ENCODE measurements around the gene DPY19L1. TPM values are rescaled to one million over a fixed set of nuclear protein-coding genes. Genes with fewer than 3 reads are reported as not detected.
"Not testable (repeated sequence)": the region's sequence is repeated elsewhere in the genome, so short reads cannot be mapped to it uniquely, and the experiment has no call there.

Gene DPY19L1
- total RNA-seq, 1 experiment from 2014 or later = 71.7 TPM

DNA sequence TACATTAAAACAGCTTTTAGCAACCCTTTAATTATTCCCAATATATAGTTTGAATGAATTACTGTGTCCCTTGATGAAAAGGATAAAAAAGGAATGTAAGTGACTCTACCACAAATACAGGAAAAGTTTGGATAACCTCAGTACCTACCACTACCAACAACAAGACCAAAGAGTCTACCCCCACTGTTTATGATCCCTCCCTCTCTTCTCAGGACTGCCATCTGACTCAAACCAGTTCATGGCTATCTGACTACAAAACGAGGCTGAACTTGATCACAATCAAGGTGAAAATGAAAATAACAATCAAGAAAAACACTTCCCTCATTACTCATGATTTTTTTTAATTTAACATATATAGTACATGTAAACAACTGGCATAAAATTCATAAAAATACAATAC is 108.7 kb downstream of the DPY19L1 start:
- Histone ChIP-seq H3K36me3 (ENCODE audit: control insufficient read depth in 1 of 2, insufficient read depth in 2 of 2, low read length in 2 of 2) (no peaks in the 10 kb centered on the region; a peak in 1 of 4 replicates), H3K4me3 (replicated peaks in 1 of 2; ENCODE audit: low read depth in 1 of 2, low read length in 2 of 2) (no peak overlapping the region), H3K27me3 (ENCODE audit: insufficient read depth, low read length) (no peaks in the 10 kb centered on the region), H3K79me2 (ENCODE audit: insufficient read depth, low read length) (no peaks in the 10 kb centered on the region), H3K9me3 (ENCODE audit: control insufficient read depth in 1 of 2, insufficient read depth in 1 of 2, low read depth in 1 of 2, low read length in 2 of 2) (no peaks in the 10 kb centered on the region), H3K4me2 (ENCODE audit: low read length) (no peak overlapping the region), H4K20me1 (ENCODE audit: insufficient read depth) (no peaks in the 10 kb centered on the region), H3K27ac (ENCODE audit: low read depth, low read length) (no peak overlapping the region), H2AFZ (ENCODE audit: low read depth, low read length, poor library complexity, severe bottlenecking) (no peak overlapping the region), H3K9ac (ENCODE audit: low read length) (no peak overlapping the region), H3K4me1 (ENCODE audit: control insufficient read depth in 1 of 2, insufficient read depth in 2 of 2, low read length in 2 of 2) (no peaks in the 10 kb centered on the region), H3K9me2 (ENCODE audit: insufficient read depth) (no peaks in the 10 kb centered on the region)
- intact Hi-C loops (cut with micrococcal nuclease) = loop anchor here (1.0 kb wide), 1 partner anchor 105 kb away; no protein-coding TSS in a partner anchor
- CTCF ChIA-PET = interaction anchor here (1.2 to 1.5 kb wide), 3 partner anchors 23 to 105 kb away, joined by 4 to 12 read pairs (median 5); no protein-coding TSS in a partner anchor
- ATAC-seq = no peak; the same call in 1 of the 2 replicates
- POLR2A ChIA-PET = no interaction called here
- TF ChIP-seq FOSL1 (IDR thresholded peaks at IDR 0.05; ENCODE audit: low read depth) (no peak), POLR2AphosphoS5 (IDR thresholded peaks at IDR 0.05; ENCODE audit: low read depth, low read length) (no peak)
- RAD21 ChIA-PET (ENCODE audit: low non-redundant PET in 1 of 2, low total read pairs in 2 of 2, uncharacterized antibody in 2 of 2, unreplicated experiment in 2 of 2) = no interaction called here
- BruUV-seq (replicated peaks) = no TSS peak
- no peak for DNase-seq (ENCODE audit: low read depth, low spot score)

DNA sequence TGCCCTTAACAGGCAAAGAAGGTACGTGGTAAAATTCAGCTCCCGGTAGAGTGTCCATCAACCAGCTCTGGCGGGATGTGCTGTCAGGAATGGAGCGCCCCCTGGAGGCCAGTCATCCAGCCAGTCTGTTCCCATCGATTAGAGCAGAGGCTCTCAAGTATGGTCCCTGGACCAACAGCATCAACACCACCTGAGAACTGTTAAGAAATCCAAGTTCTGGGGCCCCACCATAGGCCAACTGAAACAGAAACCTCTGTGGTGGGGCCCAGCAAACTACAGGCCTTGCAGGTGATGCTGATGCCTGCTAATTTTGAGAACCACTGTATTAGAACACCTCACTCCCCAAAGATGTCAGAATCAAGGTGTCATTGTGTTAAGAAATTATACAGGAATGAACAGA is 109.2 kb downstream of the DPY19L1 start:
- H3K79me2 ChIP-seq (ENCODE audit: insufficient read depth, low read length) = no peaks in the 10 kb centered on the region
- H2AFZ ChIP-seq (ENCODE audit: low read depth, low read length, poor library complexity, severe bottlenecking) = no peak overlapping the region
- intact Hi-C loops (cut with micrococcal nuclease) = loop anchor here (1.0 kb wide), 1 partner anchor 105 kb away; no protein-coding TSS in a partner anchor
- H3K4me3 ChIP-seq (replicated peaks in 1 of 2; ENCODE audit: low read depth in 1 of 2, low read length in 2 of 2) = no peak overlapping the region
- H4K20me1 ChIP-seq (ENCODE audit: insufficient read depth) = no peaks in the 10 kb centered on the region
- H3K9me3 ChIP-seq (ENCODE audit: control insufficient read depth in 1 of 2, insufficient read depth in 1 of 2, low read depth in 1 of 2, low read length in 2 of 2) = no peaks in the 10 kb centered on the region
- POLR2A ChIA-PET = no interaction called here
- H3K27ac ChIP-seq (ENCODE audit: low read depth, low read length) = no peak overlapping the region
- H3K9ac ChIP-seq (ENCODE audit: low read length) = no peak overlapping the region
- no peak overlapping the region for H3K4me2 ChIP-seq (ENCODE audit: low read length)
- H3K27me3 ChIP-seq (ENCODE audit: insufficient read depth, low read length) = no peaks in the 10 kb centered on the region
- no TSS peak for BruUV-seq (replicated peaks)
- CTCF ChIA-PET = interaction anchor here (1.1 to 1.5 kb wide), 4 partner anchors 10 to 104 kb away, joined by 3 to 12 read pairs (median 4); no protein-coding TSS in a partner anchor
- DNase-seq (ENCODE audit: low read depth, low spot score) (peak; percentile 31), ATAC-seq (peak; percentile 92)
- TF ChIP-seq, protein P1, sequence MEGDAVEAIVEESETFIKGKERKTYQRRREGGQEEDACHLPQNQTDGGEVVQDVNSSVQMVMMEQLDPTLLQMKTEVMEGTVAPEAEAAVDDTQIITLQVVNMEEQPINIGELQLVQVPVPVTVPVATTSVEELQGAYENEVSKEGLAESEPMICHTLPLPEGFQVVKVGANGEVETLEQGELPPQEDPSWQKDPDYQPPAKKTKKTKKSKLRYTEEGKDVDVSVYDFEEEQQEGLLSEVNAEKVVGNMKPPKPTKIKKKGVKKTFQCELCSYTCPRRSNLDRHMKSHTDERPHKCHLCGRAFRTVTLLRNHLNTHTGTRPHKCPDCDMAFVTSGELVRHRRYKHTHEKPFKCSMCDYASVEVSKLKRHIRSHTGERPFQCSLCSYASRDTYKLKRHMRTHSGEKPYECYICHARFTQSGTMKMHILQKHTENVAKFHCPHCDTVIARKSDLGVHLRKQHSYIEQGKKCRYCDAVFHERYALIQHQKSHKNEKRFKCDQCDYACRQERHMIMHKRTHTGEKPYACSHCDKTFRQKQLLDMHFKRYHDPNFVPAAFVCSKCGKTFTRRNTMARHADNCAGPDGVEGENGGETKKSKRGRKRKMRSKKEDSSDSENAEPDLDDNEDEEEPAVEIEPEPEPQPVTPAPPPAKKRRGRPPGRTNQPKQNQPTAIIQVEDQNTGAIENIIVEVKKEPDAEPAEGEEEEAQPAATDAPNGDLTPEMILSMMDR (IDR thresholded peaks at IDR 0.05 in 2 of 3, conservative IDR thresholded peaks at IDR 0.05 in 1 of 3; ENCODE audit: borderline replicate concordance in 1 of 3, insufficient read depth in 1 of 3, low read depth in 2 of 3, low read length in 2 of 3) = peak; percentile 33 to 85 (median 71); a peak in 5 of 6 replicates
- TF ChIP-seq RAD21 (IDR thresholded peaks at IDR 0.05; ENCODE audit: low read depth) (peak; percentile 67), YY1 (IDR thresholded peaks at IDR 0.05; ENCODE audit: extremely low read depth, insufficient replicate concordance, low read depth, low read length) (no peak)
- RAD21 ChIA-PET (ENCODE audit: low non-redundant PET in 1 of 2, low total read pairs in 2 of 2, uncharacterized antibody in 2 of 2, unreplicated experiment in 2 of 2) = interaction anchor here in 1 of 2 experiments (0.8 kb wide), 1 partner anchor 104 kb away, joined by 3 read pairs; no protein-coding TSS in a partner anchor
- H3K4me1 ChIP-seq (ENCODE audit: control insufficient read depth in 1 of 2, insufficient read depth in 2 of 2, low read length in 2 of 2) = no peaks in the 10 kb centered on the region
- H3K36me3 ChIP-seq (ENCODE audit: control insufficient read depth in 1 of 2, insufficient read depth in 2 of 2, low read length in 2 of 2) = no peaks in the 10 kb centered on the region; a peak in 1 of 4 replicates
- H3K9me2 ChIP-seq (ENCODE audit: insufficient read depth) = no peaks in the 10 kb centered on the region

DNA sequence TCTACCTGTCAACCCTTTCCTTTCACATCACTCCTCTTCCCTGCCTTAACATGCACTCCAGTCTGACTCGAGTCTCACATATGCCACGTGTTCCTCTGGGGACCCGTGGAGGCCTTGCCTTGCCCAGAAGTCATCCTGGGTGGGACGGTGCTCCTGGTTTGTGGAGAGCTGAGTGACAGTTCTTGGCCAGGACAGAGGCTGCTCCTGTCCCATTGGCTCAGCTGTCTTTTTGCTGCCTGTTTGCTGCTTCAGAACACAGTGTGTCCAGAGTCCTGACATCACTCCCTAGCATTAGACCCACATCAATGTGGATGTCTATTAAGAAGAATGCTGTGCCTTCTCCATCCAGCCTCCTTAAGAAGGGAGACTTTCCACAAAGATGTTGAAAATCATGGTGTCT is 116.8 kb downstream of the DPY19L1 start:
- H4K20me1 ChIP-seq (ENCODE audit: insufficient read depth); H3K4me3 ChIP-seq (replicated peaks in 1 of 2; ENCODE audit: low read depth in 1 of 2, low read length in 2 of 2); POLR2A ChIA-PET; H3K27ac ChIP-seq (ENCODE audit: low read depth, low read length); H3K27me3 ChIP-seq (ENCODE audit: insufficient read depth, low read length); H3K79me2 ChIP-seq (ENCODE audit: insufficient read depth, low read length); DNase-seq (ENCODE audit: low read depth, low spot score); H2AFZ ChIP-seq (ENCODE audit: low read depth, low read length, poor library complexity, severe bottlenecking); H3K36me3 ChIP-seq (ENCODE audit: control insufficient read depth in 1 of 2, insufficient read depth in 2 of 2, low read length in 2 of 2); ATAC-seq; BruUV-seq (replicated peaks); H3K9me2 ChIP-seq (ENCODE audit: insufficient read depth); H3K9me3 ChIP-seq (ENCODE audit: control insufficient read depth in 1 of 2, insufficient read depth in 1 of 2, low read depth in 1 of 2, low read length in 2 of 2); intact Hi-C loops (cut with micrococcal nuclease); RAD21 ChIA-PET (ENCODE audit: low non-redundant PET in 1 of 2, low total read pairs in 2 of 2, uncharacterized antibody in 2 of 2, unreplicated experiment in 2 of 2); CTCF ChIA-PET; H3K9ac ChIP-seq (ENCODE audit: low read length); H3K4me2 ChIP-seq (ENCODE audit: low read length); H3K4me1 ChIP-seq (ENCODE audit: control insufficient read depth in 1 of 2, insufficient read depth in 2 of 2, low read length in 2 of 2): not testable (repeated sequence)

All from HCT116 (cell line).